HG02870 (cell line): ENCODE measurements around the gene ADGRL3.

Source experiments
- ATAC-seq: cut with Tn5 transposase; IDR thresholded peaks from one replicate; pipeline ENCODE4 v1.9.1; 2021; ENCODE audit warnings: mild to moderate bottlenecking, moderate library complexity; ENCODE audit not compliant: unreplicated experiment

Gene ADGRL3

DNA sequence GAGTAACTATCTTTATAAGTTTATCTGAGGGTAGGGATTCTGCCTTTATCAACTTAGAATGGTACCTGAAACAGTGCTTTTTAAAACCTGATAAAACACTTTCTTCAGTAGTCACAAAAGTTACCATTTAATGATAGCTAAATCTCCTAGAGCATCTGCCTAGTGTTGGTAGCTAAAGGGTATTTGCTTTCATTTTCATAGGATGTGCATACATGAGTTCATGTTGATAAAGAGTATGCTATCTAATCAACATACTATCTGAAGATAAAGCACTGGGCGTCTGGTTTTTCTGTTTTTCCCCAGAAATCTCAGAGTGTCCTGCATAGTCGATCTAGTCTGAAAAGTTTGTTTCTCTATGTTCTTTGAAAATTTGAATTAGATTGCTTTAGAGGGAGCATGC, 75.1 kb downstream of the ADGRL3 start:
- no peak for ATAC-seq

DNA sequence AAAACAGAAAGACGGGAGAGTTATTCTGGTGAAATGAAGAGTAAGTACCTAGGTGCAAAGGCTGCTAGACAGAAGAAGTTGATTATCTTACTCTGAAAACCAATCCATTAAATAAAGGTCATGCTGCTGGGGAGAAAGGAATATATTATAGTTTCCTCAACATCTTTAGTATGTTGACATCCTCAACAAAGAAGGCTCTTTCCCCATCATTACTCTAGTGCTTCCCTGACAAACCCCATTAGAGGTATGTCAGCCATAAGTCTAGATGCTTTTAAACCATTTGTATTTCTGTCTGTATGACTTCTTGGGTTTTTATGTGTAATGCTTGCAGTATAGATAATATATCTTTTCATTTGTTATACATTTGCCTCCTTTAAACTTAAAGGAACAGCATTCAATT, 75.9 kb downstream of the ADGRL3 start:
- ATAC-seq: no peak

DNA sequence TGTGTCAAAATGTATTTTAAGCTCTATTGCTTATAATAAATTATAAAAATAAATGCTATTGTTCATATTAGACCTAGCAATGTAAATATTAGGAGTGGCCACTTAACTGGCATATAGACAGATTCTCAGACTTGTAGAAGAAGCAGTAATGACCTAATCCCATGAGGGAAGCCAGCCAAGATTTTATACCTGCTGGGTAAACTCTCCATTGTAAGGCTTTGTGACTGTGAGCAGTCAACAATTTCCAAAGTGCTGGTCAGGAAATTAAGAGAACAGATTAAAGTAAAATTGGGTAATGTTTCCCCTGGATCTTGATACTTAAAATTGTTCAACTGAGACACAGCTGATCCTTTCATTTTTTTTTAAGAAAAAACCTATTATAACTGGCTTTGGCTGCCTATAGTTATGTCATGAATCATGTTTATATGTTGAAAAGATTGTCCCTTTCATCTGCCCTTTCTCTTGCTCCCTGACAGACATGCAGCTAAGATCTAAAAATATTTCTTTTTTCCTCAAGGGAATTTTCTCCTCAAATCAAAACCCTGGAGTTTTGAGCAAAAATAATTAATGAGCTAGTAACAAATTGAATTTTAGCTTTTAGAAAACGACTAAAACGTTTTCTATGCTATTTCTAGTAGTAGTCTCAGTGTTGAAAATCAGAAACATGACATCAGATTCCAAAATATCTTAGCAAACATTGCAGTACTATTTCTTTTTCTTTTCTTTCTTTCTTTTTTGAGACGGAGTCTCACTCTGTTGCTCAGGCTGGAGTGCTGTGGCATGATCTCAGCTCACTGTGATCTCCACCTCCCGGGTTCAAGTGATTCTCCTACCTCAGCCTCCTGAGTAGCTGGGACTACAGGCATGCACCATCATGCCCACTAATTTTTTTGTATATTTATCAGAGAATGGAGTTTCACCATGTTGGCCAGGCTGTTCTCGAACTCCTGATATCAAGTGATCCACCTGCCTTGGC, 77.9 kb downstream of the ADGRL3 start:
- ATAC-seq: no peak

DNA sequence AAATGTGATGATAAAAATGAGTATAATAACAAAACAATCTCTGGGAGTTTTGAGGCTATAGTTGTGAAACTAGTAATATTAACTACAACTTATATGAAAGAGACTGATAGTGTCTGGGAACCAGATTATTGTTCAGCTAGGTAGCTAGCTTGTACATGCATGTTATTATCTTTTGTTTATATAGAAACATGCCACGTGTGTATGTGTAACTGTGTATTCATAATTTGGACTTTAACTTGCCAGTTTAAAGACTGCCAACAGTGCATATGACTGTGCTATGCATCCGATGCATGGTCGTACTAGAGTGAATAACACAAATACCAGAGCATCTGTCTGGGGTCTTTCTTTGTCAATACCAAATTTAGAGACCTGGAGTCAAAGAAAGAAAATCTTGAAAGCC, 92.2 kb downstream of the ADGRL3 start:
- no peak for ATAC-seq

DNA sequence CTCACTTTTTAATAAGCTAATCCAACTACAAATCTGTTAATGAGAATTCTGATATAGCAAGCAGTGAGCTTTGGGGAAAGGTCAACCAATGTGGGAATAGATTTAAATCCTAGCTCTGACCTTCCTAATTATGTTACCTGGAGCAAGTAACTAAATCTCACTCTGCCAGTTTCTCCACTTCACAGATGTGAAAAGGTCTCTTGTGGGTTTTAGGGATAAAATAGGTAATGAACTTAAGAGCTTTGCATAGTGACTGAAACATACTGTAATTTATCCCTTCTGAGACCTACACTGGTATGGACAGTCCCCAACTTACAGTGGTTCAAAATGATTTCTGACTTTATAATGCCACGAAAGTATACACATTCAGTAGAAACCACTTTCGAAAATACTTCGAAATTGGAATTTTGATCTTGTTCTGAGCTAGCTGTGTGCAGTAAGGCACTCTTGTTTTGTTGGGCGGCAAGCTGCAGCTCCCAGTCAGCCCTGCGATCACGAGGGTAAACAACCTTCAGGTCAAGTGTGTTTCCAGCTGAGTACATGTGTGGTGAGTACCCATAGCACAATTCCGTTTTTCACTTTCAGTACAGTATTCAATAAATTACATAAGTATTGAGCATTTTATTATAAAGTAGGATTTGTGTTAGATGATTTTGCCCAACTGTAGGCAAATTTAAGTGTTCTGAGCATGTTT, 93.7 kb downstream of the ADGRL3 start:
- ATAC-seq: no peak

DNA sequence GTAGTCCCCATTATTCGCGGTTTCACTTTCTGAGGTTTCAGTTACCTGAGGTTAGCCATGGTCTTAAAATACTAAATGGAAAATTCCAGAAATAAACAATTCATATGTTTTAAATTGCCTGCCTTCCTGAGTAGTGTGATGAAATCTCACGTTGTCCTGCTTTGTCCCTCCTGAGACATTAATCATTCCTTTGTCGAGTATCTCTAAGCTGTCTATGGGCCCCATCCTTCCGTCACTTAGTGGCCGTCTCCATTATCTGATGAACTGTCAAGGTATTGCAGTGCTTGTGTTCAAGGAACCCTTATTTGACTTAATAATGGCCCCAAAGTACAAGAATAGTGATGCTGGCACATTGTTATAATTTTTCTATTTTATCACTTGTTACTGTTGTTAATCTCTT, 94.8 kb downstream of the ADGRL3 start:
- ATAC-seq: no peak

DNA sequence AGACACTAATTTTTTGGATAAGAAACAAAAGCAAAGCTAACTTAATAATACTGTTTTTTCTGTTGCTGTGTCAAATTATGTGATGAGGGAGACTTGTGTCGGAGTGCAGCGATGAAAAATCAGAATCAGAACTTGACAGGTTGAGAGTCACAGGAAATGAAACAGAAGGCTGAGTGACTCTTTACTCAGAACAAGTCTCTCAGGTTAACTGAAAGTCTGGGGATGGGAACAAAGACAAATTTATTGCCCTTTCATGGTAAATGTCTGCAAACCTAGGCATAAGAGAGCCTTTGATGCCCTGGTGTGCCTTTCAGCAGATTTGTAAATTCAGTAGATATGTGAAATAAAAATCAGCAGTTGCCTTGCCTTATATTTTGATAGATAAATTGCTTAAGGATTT, 96.0 kb downstream of the ADGRL3 start:
- ATAC-seq: no peak

DNA sequence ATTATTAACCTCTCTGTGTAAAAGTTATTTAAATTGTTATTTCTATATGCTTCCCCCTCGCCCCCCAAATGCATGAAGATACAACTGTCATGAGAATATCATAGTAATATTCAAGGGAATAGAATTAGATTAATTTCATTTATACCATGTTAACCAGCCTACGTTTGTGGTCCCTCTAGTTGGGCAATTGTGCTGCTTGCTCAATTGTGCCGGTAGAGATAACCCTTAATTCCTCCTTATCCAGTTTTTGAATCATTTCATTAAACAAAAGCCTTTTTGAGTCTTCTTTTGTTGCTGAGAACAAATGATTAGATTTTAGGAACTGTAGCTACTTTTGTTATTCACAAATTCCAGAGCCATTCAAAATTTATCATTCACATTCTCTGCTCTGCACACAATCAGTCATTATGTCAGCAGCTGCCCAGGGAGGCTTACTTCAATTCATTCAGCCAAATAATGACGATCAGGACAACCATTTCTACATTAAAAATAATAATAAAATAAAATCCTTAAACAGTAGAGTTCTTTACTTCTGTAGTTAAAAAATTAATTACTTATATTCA, 98.1 kb downstream of the ADGRL3 start:
- no peak for ATAC-seq

DNA sequence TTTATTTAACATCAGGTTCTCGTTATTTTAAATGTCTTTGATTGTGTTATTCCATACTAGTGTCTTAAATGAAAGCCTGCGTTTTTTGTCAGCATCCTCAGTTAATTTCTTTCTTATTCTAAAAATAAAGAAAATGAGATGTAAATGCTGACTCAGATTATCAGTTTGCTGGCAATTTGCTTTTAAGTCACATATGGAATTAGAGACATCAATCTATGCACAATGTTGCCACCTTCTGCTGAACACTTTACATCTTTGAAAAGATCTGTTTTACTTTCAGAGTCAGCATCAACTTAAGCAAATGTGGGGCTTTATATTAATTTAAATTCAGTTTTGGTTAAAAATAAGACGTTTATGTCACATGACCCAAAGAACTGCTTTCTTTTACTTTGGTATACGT, 99.2 kb downstream of the ADGRL3 start:
- no peak for ATAC-seq

DNA sequence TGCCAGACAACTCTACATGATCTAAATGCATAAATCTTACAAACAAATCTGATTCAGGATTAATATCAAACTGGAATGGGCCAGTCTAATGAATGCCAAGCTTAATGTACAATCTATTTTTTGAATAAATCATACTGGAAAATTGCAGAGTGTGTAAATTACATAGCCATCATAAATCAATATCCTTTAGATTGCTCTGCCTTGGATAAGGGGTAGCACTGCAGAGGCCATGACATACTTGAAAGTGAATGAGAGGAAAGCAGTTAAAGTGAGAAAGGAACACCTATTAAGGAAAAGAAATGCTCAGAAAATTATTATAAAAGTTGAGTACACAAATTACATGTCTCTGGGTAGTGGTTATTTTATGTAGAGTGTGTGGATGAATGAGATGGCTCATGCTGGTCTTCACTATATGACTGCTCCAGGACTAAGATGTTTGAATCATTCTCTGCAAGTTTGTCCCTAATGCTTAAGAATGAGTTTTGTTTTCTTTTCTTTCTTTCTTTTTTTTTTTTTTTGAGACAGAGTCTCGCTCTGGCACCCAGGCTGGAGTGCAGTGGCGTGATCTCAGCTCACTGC, 100.2 kb downstream of the ADGRL3 start:
- ATAC-seq: no peak

DNA sequence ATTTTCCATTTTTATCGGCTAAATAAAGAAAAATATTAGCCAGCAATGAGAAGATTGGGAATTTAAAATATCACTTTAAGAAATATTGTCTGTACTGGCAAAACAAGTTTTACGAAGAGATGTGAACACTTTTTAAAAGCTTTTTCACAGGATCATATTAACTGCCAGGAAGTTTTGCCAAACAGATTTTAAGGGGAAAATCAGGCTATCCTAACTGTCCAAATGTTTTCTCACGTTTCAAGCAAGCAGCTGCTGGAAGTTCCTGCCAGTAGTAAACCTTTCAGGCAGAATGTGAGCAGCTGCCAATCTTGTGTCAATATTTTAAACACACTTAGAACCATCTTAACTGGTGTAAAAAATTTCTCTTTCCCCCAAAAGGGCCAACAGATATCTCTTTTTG, 101.1 kb downstream of the ADGRL3 start:
- no peak for ATAC-seq

DNA sequence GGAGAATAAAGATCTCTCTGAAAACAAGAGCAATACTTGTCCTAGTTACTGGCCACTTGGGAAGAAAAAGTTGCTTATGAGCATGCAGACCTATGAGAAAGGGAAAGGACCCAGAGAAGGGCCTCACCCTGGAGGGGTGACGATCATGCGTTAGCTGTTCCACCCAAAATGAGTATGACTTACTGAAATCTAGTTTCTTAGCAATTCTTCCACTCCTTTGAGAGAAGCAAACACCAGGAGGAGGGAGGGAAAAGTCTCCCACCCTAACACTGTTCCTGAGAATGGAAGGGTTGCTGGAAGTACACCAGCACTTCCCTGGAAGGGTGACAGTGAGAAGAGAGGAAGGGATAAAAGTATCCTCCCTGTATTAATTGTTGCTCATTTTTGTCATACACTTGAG, 107.9 kb downstream of the ADGRL3 start:
- ATAC-seq: no peak

DNA sequence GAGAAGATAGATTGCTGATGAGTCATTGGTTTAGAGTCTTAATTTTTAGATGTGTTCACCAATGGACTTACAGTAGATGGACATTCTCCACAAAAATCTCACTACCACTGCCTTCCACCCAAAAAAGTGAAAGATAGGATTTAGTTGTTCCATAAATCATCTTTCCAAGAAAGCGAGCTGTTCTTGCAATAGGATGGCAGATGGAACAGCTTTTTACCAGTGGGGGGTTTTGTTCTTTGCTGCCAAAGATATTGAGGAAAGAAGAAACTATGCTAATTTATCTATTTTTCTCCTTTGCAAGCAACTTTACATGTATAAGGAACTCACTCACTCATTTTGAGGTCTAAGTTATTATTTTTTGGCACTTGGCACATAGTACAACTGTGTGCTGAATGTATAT, 109.5 kb downstream of the ADGRL3 start:
- no peak for ATAC-seq

DNA sequence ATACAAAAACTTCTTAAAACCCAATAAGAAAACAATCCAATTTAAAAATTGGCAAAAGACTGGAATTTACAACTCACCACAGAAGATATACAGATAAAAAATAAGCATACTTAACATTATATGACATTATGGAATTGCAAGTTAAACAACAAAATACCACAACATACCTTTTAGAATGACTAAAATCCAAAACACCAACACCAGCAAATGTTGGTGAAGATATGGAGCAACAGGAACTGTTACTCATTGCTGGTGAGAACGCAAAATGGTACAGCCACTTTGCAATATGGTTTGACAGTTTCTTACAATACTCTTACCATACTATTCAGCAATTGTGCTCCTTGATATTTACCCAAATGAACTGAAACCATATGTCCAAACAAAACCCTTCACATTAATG, 112.4 kb downstream of the ADGRL3 start:
- ATAC-seq: no peak

DNA sequence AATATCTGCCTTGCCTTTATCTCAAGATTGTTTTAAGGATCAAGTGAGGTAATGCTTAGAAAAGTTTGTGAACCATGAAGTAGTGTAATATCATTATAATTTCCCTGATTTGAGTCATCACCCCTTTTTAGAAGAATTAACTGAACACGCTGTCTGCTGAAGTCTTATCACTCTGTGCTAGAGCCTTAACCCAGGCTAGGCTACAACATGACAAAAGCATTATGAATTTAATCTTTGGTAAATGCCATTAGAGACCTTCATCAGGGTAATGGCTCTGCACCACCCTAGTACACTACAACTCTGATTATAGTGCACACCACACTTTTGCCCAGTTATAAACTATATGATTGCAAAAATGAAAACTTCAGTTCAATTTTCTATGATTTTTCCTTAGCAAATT, 118.3 kb downstream of the ADGRL3 start:
- ATAC-seq: no peak

DNA sequence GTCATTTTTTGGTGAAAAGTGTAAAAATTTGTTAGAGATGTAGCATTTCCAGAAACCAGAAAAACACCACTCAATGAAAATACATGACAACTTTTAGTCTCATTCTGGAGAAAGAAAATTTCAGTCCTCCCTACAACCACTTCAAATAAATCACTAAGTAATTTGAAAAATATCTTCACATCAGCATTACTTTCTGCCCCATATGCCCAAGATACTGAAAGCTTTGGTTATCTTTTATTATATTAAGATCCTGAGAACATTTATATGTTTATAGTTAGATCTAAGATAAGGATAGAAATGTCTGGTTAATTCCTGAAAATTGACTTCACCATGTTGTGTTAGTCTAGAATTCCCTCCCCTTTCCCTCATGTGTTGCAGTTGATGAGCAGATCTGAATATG, 119.0 kb downstream of the ADGRL3 start:
- no peak for ATAC-seq

DNA sequence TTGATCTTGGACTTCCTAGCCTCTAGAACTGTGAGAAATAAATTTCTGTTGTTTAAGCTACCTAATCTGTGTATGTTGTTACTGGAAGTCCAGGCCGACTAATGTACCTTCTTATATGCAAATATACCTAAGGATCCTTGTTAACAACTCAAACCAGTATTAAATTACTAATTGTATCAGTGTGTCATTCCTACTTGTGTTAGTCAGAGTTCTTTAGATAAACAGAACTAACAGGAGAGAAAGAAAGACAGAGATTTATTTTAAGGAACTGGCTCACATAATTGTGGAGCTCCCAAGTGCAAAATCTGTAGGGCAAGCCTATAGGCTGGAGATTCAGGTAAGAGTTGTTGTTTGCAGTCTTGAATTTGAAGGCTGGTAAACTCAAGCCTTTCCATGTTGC, 120.0 kb downstream of the ADGRL3 start:
- ATAC-seq: no peak

DNA sequence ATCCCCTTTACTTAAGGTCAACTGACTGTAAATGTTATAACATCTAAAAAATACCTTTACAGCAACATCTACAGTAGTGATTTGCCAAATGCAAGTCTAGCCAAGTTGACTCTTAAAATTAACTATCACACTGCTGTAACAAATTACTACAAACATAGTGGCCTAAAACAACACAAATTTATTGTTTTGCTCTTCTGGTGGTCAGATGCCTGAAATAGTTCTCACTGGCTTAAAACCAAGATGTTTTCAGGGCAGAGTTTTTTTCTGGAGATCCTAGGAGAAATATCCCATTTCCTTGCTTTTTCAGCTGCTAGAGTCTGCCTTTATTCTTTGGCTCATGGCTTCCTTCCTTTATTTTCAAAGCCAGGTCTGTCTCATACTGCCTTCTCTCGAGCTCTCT, 120.5 kb downstream of the ADGRL3 start:
- no peak for ATAC-seq

DNA sequence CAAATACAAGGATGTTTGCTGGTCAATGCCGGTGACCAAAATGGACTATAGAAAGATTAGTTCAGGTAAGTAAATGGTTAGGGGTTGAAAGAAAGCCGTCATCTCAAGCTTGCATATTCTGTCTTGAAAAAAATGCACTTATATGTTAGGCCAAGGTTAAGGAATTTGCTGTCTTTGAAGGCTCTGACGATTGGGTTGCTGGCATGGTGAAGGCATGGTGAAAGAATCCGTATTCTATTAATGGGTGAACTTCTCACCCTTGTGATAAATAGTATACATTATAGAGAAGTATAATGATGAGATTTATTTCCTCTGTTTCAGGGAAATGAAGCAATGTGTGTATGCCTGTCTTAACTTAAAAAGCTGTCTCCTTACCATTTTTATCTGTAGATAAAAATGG, 132.6 kb downstream of the ADGRL3 start:
- no peak for ATAC-seq

DNA sequence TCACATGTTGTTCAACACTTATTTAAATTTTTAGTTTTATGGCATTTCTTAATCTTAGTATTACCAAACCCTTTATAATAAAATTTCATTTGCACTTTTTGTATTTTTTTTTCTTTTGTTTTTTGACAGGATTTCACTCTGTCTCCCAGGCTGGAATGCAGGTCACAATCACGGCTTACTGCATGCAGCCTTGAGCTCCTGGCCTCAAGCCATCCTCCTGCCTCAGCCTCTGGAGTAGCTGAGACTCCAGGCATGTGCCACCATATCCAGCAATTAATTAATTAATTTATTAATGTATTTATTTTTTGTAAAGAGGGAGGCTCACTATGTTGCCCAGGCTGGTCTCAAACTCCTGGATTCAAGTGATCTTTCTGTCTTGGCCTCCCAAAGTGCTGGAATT, 133.4 kb downstream of the ADGRL3 start:
- no peak for ATAC-seq

DNA sequence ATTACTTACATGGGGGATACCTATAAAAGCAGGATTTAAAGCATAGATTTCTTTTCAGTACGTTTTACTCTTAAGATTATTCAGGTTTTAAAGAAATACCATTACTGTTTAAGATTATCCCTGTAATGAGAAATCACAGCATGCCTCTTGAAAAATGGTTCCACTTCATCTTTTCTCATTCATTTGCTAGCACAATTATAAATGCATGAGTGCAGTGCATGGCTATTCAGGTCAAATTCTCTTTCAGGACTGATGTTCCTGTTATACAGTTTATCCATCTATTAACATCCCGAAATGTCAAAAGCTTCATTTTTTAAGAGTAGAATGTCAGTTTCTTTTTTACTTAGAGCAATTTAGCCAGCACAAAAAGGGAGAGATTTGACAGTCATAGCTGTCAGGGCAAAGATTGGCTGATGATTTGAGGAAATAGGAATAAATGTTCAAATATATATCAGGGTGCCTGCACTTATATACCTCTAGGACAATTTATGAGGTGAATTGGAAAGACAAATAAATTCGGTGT, 135.2 kb downstream of the ADGRL3 start:
- ATAC-seq: no peak
